Endometrial microvascular endothelial cells (primary cell): ENCODE data around the gene MSH5. TPM values are rescaled to one million over a fixed set of nuclear protein-coding genes. Genes with fewer than 3 reads are reported as not detected.

Experiments
- in situ Hi-C: cut with HindIII; loops from 2 replicates; pipeline ENCODE4 v1.10.0; 2017; ENCODE audit warnings: low sequenced_read_pairs, low pct_unique_long_range_greater_than_20kb; ENCODE audit errors: inconsistent ontology term
- total RNA-seq: library from RNA; depleted of rRNA; stranded (reverse); fragments of >200 nt; gene quantifications from one replicate; pipeline ENCODE4 v1.2.3, GENCODE V29; 2015; ENCODE audit errors: inconsistent ontology term

MSH5 gene
- total RNA-seq, 1 donor from 2014 or later, result 7.8 TPM

- in situ Hi-C loops, result no loop called here
Observed at GRCh38 chr6:31768363-31769257, 28.8 kb downstream of the MSH5 start.

- in situ Hi-C loops, result no loop called here
Observed at GRCh38 chr6:31769684-31770371, 30.0 kb downstream of the MSH5 start.

DNA sequence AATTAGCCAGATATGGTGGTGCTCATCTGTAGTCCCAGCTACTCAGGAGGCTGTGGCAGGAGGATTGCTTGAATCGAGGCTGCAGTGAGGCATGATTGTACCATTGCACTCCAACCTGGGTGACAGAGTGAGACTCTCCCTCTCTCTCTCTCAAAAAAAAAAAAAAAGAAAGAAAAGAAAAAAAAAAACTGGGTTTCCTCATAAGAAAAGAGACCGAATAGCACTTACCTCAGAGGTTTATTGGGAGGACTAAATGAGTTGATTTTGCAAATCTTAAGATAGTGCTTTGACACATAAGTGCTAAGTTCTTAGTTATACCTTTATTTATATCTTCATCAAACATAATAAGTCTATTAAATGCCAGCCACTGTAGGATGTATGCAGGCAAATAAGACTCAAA is 31.1 kb downstream of the MSH5 start:
- in situ Hi-C loops, result no loop called here

DNA sequence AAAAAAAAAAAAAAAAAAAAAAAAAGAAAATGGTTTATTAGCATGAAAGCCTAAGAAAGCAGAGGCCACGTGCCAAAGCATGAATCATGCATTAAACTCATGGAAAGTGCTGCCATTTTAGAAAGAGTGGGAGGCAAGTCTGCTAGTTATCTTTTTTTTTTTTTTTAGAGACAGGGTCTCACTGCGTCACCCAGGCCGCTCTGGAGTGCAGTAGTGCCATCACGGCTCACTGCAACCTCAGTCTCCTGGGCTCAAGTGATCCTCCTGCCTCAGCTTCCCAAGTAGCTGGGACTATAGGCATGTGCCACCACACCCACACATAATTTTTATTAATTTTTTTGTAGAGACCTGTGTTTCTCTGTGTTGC is 32.2 kb downstream of the MSH5 start:
- in situ Hi-C loops, result no loop called here

- in situ Hi-C loops, result no loop called here
Observed at GRCh38 chr6:31775184-31775583, 35.4 kb downstream of the MSH5 start.

DNA sequence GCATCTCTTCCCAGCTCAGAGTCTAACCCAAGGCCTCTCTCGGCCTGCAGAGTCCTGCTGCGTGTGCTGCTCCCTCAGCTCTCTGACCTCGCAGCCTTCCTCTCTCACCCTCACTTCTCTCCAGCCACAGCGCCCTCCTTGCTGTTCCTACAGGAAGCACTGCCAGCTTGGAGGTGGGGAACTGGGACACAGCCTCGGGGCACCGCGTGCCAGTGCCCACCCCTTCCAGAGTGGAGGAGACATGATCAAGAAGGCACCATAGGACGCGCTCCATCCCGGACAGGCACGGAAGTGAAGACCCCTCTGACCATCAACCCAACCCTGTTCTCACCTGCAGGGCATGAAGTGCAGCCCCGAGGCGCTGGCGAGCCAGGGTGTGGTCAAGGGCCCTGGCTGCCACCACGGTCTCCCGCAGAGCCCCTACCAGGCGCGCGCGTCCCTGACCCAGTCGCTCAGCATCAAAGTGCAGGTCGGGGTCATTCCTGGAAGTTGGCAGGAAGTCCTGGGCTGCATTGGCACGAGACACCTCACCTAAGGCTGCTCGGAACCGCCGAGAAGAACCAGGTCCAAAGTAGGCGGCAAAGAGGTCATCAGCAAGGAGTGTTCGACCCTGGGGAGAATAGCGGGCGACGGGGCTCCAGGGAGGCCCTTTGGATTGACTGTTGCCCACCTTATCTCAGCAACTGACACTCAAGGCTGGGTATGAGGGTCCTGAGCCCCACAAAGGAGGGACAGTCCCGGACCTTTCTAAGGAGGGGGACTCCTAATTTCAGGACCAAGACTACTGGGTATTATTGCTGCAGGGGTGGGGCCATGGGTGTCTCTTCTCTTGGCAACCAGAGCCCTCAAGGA is 36.1 kb downstream of the MSH5 start:
- in situ Hi-C loops, result no loop called here

GRCh38 chr6:31776485-31776988 is 36.7 kb downstream of the MSH5 start:
- in situ Hi-C loops, result no loop called here

DNA sequence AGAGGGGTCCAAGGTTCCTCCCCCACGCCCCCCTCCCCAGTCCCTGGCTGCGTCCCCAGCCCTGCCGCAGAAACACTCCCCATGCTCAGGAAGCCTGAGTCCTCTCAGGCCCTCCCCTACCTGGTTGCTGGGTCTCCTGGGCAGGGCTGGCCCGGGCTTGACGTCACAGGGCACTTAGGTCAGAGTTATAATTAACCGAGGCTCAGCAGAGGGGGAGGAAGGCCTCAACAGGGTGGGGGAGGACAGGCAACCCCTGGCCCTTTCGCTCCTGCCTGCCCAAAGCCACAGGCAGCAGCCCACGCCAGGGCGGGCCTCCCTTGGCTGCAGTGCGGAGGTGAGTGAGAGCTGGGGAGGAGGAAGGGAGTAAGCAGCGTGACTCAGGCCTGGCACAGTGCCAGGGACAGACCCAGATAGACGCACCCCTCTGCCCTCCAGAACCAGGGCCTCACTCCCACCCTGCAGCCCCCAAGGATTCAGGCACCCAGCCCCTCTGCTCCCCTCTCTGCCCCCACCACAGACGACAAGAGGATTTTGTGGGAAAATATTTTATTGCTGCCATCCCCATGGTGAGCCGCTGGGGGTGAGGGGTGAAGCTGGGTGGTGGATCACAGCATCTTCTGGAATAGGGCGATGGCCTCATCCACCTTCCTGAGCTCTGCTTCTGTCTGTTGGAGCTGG is 37.3 kb downstream of the MSH5 start, which contains the start of gene VWA7:
VWA7 (minus strand) TSS at position 340 of the 678 bp plus-strand sequence. CDS start 549 bp downstream, outside the sequence.
- in situ Hi-C loops, result no loop called here

DNA sequence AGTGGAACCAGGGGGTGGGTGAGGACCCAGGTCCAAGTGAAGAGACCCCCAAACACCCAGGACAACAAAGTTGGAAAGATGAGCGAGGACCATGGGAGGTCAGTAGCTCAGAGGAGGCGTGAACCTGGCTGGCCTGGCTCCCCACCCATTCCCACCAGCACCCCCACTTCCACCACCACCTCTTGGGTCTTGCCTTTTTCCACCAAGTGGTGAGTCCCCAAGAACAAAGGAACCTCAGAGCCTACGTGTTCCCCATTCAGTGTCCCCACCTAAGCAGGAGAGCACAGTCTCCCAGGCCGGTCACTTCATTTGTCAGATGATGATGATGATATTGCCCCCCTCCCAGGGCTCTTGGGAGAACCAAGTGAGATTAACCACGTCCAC is 37.9 kb downstream of the MSH5 start:
- in situ Hi-C loops, result no loop called here

DNA sequence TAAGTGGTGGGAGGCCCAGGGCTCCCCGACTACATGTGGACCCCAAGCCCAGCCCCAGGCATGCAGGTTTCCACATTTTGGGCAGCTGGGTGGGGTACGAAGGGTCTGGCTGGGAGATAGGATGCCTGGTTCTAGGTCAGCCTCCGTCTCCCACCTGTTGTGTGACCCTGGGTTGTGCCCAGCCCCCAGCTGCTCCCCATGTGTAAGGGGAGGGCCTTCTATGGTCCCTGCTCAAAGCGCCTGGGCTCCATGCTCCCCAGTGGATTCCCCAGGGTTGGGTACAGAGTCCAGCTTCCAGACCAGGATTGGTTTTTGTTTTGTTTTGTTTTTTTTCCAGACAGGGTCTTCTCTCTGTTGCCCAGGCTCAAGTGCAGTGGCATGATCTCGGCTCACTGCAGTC is 38.4 kb downstream of the MSH5 start:
- in situ Hi-C loops, result no loop called here

- in situ Hi-C loops, result no loop called here
Observed at GRCh38 chr6:31778999-31779885, 39.4 kb downstream of the MSH5 start.

DNA sequence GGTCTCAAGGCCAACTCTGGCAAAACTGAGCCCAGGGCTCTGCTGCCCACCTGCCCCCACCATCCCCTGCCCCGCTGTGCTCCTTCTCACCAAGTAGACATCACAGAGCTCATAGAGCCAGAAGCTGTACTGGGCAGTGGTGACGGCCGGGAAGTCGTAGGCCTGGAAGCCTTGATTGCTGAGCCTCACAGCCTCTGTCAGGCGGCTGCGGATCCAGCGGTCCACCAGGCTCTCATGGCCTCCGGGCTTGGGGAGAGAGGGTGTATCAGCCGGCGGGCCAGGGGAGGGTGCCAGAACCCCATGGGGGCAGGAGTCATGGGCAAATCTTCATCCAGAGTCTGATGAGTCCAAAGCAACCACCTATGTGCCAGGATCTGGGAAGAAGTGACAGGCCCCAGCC is 40.1 kb downstream of the MSH5 start:
- in situ Hi-C loops, result no loop called here

DNA sequence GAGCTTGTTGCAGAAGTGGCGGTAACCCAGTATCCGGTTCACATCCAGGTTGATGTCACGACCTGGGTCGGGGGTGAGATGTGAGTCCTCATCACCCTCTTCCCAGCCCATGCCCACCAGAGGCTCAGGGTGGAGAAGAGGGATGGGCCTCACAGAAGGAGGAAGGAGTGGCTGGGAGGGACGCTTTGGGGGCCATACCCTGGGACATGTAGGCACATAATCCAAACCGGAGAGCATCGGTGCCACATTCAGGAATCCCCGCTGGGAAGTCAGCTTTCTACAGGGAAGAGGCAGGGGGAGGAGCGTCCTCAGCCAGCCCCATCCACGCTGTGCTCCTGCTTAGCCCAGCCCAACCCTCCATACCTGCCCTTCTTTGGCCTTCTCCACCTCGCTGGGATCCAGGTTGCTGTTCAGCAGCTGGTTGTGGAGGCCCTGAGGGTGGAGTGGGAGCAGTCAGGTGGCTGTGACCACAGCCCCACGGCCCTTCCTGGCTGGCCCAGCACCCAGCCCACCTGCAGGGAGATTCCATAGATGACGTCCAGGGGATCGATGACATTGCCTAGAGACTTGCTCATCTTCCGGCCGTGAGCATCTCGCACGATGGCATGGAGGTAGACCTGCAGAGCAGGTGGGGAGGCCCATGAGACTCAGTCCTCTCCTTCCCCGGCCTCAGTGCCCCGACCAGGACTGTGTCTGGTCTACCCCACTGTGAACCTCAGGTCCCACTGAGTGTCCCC is 40.9 kb downstream of the MSH5 start:
- in situ Hi-C loops, result no loop called here

DNA sequence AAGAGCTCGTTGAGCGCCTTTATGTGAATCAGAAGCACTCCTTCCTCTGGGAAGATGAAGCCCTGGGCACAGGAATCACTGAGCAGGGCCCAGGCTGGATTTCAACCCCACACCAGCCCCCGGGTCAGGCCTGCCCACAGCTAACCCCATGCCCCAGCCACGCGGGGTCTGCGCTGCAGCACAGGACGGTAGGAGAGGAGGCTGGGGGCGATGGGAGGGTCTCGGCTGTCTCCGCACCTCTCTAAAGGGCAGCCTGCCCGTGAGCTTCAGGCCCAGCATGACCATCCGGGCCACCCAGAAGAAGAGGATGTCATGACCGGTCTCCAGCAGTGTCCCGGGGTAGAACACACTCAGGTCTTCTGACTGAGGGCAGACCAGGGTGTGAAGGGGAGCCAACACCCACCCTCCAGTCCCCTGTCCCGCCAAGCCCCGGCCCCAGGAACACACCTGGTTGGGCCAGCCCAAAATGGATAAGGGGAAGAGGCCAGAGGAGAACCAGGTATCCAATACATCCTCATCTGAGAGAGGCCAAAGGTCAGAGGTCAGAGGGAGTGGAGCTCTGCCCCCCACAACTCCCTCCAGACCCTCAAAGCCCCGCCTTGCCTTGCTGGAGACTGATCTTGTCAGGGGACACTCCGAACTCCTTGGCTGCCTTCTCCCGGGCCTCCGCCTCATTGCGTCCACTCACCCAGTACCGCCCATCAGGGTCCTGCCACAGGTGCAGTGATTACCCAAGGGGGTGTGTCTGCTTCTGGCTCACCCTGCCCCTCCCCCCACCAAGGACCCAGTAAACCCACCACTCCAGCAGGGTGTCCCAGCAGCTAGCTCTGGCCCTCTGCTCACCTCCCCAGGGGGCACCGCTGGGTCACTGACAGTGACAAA is 41.7 kb downstream of the MSH5 start:
- in situ Hi-C loops, result no loop called here

DNA sequence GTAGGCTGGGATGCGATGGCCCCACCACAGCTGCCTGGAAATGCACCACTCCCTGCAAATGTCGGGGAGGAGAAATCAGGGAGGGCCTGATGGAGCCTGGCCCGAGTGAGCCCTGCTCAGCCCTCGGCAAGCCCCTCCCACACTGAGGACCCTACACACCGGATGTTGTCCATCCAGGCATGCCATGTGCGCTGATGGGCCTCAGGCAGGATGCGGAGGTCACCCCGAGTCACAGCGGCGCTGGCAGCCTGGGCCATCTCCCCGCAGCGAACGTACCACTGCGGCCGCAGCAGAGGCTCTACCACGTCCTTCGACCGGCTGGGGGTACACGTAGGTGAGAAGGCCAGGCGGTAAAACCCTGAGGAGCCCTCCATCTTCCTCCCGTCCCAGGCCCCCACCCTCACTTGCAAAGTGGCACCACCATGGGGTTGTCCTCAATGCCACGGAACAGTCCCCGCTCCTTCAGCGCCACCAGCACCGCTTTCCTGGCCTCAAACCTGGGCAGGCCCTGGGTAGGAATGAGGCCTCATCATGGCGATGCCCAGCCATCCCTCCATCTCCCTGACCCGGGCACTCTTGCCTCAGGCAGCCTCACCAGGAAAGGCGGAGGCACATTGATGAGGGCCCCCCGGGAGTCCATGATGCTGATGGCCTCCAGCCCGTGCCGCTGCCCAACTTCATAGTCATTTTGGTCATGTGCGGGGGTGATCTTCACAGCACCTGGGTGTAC is 42.5 kb downstream of the MSH5 start:
- in situ Hi-C loops, result no loop called here
